Measurements from ENCODE around the gene KPNA1. TPM values are rescaled to one million over a fixed set of nuclear protein-coding genes. Genes with fewer than 3 reads are reported as not detected.

Gene KPNA1
- polyA plus RNA-seq, 5 donors = 35.4 to 51.1 (median 47.4) TPM

DNA sequence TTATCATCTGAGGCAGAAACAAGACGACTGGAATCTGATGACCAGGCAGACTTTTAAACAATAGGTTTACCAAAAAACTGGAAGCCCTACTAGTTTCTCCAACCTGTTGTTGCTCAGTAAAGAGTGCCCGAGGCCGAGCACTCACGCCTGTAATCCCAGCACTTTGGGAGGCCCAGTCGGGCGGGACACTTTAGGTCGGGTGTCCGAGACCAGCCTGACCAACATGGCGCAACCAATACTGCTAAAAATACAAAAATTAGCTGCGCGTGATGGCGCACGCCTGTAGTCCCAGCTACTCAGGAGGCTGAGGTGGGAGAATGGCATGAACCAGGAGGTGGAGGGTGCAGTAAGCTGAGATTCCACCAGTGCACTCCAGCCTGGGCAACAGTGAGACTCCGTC is 97.8 kb downstream of the KPNA1 start:
- DNase-seq = no peak

DNA sequence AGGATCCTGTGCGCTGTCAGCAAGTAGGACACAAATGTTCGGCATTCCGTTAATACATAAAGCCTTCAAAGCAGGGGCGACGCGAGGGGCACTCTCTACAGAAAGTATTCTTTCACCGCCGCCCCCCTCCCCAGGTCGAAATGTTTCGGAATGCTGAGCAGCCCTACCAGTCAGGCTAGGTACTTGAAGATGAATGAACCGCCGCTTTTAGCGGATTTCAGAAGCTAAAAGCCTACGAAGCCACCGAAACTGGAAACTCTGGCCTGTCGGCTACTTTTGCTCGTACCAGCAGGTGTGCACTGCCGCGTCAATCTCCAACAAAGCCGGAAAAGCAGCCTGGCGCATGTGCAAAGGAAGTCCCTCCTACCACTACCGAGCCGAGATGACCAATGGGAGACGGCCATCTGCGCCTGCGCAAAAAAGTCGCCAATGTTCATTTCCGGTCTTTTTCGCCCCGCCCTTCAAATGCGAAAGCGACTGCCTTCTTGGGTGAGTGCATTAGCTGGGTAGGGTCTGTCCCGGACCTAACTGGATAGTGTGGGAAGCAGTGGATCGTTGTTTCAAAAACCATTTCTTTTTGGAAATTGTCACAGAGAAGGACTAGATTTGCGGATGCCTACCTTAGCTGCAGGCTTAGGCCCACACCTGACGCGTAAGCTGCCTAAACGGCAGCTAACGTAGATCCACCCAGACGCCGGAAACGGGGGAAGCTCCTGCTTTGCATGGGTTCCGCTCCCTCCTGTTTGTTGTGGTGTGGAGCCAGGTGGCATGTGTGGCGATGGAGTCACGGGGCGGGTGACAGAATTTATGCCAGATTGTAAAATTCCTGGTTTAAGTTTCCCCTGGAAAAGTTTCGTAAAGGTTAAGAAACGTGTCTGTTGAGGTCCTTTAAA is 98.7 kb downstream of the KPNA1 start, which contains the start of gene WDR5B:
Gene WDR5B, minus strand, starts transcription at position 301 of the 893 bp plus-strand sequence. CDS start 534 bp downstream, outside the sequence.
- peak; percentile 97 to 98 for DNase-seq

DNA sequence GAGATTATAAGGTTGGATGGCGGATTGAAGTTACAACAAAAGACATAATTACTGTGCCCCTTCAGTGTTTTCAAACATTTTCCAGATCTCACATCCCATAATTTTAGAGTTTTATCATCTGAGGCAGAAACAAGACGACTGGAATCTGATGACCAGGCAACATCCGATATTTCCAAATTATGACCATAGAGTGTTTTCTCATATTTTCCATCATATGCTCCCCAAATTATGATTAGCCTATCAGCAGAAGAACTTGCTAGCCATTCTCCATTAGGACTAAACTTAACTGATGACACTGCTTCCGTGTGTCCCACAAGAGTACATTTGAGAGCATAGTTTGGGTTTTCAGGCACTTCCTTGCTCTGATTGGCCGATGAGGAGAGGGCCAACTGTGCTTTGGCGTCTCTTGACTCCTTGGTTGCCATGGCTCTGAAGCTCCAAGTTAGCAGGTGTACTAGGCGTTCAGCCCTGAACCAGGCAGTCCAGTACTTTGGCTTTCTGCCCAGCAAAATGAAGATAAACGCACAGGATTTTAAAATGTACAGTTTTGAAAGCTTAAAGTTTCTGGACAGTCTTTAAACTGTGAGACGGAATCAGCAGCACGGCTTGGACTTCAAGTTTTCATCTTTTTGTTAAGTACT is 99.5 kb downstream of the KPNA1 start:
- DNase-seq = peak; percentile 28 to 40

DNA sequence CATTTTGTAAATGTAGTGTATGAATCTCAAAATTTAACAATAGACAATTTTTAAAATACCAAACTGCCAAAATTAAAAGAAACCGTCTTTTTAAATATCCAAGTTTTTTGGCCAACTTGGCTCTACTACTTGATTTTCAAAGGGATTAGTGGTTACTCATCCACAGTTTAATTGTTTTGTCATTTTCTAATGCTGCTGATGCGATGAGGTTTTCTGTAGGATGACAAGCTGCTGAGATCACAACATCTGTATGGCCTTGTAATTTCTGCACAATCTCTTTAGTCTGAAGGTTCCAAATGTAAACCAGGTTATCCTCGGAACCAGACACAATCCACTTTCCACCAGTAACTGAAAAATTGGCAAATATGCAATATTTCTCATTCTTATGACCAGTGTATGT is 100.3 kb downstream of the KPNA1 start:
- no peak for DNase-seq

DNA sequence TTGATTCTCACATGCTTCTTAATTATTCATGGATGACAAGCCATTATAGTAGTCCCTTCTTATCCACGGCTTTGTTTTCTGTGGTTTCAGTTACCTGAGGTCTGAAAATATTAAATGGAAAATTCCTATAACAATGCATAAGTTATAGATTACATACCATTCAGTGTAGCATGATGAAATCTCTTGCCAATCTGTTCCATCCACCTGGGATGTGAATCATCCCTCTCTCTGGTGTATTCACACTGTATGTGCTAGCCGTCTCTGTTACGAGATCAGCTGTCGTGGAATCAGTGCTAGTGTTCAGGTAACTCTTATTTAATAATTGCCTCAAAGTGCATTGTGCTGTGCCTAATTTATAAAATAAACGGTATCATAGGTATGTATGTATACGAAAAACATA is 104.1 kb downstream of the KPNA1 start:
- DNase-seq = no peak

DNA sequence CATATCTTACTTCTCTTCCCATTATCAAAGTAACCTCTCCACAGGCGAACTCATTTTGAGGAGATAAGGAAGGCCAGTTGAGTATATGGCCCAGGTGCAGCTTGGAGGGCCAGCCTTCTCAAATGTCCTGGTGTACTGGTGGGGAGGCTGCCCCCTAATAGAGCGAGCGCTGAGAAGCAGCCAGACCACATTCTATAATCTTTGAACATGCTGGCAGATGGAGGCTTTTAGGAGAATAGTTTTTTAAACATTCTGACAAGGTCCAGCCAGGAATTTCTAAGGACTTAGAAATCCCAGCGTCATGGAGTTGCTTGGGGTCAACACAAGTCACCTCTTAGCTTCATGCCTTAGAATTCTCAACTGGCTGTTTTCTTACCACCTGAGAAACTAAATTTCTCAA is 104.6 kb downstream of the KPNA1 start:
- DNase-seq = no peak

DNA sequence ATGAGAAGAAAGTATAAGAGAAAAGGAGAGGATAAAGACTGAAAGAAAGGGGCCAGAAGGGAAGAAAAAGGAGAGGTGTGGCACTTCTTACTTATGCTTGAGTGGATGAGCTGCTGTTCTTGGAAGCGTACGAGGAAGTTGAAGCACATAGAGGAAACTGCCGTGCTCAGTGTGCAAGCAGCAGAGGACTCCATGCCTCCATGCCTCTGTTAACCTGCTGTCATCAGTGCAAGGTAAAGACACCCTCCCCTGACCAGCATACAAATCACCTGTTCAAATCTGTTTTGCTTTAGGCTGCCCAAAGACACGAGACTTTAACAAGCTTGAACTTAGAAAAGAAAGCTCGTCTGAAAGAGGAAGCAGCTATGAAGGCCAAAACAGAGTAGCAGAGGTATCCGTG is 105.3 kb downstream of the KPNA1 start:
- DNase-seq = no peak

DNA sequence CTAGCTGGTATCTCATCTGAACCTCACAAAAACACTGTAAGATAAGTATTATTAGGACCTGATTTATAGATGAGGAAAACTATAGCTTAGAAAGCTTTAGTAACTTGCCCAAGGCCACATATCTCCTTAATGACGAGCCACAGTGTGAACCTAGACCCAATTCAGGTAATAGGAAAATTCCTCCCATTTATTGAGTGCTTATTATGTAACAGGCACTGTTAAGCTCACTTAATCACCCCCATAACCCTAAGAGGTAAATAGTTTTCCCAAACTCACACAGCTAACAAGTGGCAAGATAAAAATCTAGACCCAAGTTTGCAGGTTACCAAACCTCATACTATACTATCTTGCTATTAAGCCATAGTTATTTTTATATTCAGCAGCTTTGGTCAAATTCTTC is 106.8 kb downstream of the KPNA1 start:
- DNase-seq = no peak

DNA sequence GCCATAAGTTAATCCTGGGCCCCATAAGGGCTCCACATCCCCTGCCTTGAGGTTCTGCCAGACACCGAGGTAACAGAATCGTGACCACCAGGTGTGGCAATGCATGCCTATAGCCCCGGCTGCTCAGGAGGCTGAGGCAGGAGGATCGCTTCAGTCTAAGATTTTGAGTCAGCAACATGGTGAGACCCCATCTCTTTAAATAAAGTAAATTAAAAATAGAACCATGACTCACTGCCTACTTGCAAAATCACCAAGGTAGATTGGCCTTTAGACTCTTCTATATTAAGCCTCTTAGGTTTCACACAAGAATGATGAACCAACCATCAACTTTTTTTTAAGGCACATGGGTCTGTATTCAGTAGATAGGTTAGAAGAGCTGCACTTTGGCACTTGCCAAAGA is 108.5 kb downstream of the KPNA1 start:
- no peak for DNase-seq

DNA sequence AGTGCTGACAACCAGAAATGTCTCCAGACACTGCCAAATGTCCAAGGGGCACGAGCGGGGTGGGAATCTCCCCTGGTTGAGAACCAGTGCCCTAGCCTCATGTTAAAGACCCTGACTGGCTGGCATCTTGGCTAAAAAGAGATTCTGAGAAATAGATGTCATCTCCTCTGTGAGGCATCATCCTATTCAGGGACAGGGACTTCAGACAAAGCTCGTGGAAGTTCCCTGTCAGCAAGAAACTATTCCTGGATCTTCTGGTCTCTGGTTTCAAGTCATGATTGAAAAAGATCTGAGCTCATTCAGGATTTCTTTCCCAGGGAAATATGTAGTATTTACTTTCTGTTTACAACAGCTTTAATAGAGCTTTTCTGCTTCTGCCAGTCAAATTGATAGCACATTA is 109.7 kb downstream of the KPNA1 start:
- no peak for DNase-seq

DNA sequence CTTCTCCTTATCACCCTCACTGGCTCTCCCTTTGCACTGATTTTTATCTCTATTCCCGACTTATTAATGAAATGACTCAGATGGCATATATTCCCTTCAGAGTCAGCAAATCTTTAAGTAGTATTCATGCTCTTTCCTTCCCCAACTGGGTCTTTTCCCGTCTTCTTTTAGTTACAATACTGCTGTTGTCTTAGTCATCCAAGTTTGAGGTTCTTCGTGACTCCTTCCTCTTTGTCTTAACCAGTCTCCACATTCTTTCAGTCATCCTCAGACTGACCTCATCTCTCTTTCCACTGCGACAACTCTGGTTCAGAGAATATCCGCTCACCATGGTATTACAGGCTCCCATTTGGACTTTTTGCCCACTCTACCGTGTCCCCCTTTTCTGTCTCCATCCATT is 111.2 kb downstream of the KPNA1 start:
- DNase-seq = no peak

DNA sequence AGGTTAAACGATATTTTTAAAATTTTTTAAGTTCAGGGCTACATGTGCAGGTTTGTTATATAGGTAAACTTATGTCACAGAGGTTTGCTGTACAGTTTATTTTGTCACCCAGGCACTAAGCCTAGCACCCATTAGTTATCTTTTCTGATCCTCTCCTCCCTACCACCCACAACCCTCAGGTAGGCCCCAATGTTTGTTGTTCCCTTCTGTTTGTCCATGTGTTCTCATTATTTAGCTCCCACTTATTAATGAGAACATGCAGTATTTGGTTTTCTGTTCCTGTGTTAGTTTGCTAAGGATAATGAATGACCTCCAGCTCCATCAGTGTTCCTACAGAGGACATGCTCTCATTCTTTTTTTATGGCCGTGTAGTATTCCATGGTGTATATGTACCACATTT is 115.8 kb downstream of the KPNA1 start:
- no peak for DNase-seq

DNA sequence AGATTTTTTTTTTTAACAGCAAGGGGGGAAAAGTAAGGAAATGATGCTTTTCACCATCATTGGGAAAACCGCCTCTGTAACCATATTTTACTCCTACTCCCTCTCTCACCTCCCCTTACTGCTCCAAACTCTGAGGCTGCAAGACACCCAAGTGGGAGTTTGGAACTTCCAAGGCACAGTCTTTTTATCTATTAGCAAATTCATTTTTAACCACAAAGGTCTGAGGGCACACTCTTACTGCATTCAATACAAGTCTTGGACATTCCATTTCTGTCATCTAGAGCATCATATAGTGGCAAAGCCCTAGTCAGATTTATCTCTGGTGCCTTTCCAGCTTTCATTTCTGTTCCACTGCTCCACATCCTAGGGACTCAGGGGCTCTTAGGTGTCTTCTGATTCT is 117.5 kb downstream of the KPNA1 start:
- no peak for DNase-seq

DNA sequence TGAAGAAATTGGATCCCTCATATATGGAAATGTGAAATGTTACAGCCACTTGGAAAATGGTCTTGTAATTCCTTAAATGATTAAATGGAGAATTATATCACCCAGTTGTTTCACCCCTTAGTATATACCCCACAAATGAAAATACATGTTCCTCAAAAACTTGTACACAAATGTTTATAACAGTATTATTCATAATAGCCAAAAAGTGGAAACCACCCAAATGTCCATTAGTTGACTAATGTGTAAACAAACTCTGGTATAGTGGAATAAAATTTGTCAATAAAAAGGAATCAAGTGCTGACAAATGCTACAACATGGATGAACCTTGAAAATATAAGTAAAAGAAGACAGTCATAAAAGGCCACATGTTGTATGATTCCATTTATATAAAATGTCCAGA is 118.2 kb downstream of the KPNA1 start:
- no peak for DNase-seq

DNA sequence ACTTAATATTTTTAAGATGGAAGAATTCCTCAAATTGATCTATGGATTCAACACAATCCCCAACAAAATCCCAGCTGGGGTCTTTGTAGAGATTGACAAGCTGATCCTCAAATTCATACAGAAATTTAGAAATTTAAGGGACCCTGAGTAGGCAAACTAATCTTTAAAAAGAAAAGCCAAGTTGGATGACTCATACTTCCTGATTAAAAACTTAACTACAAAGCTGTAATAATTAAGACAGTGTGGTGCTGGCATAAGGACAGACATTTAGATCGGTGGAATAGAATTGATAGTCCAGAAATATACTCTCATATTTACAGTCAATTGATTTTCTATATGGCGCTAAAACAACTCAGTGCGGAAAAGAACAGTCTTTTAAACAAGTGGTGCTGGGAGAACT is 119.2 kb downstream of the KPNA1 start:
- DNase-seq = no peak

DNA sequence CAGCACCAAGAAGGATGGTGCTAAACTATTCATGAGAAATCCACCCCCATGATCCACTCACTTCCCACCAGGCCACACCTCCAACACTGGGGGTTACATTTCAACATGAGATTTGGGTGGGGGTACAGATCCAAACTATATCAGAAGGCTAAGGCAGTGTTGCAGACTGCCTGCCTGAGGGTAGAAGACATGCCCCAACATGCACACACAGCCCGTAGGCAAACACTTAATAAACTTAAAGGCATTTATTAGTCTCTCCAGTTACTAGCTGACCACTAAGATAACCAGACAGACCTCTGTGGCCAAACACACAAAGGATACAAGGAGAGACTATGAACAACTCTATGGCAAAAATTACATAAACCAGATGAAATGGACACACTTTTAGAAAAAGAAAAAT is 120.6 kb downstream of the KPNA1 start:
- no peak for DNase-seq

DNA sequence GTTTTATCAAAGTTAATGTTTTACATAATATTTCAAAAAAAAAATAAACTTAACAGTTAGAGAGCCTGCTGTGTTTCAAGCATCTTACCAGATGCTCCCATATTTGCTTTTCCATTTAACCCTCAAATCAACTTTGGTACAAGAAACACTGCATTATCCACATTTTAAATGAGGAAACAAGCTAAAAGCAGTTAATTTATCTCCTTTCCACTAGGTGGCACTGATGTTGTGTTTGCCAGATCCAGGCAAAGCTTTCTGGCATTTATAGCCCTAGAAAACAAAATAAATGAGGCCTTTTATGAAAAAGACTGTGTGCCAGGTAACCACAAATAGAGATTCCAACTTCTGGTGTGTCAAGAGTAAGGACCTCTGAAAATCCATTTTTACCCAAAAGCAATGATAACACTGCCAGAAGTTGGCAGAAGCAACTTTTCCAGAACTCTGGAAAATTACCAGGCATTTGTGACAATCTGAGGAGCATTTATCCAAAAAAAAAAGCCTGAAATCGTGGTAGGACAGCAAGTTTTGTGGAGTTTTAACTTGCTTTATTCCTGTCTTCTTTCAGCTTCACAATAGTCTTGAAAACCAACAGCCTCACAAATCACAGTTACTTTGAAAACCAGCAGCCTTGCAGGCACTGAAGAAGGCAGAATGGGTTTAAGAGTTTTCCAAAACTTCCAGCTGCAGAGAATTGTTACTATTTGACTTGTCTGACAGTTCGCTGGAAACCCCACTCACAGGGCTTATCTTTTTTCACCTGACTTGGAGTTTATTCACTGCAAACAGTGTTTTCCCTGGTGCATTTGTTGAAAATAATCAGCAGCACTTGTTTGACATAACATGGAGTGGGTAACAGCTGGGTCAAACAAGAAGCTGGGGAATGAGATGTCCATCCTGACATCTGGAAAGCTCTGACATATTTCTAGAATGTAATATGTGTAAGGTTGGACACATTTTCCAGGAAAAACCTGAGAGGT is 121.6 kb downstream of the KPNA1 start:
- no peak for DNase-seq

DNA sequence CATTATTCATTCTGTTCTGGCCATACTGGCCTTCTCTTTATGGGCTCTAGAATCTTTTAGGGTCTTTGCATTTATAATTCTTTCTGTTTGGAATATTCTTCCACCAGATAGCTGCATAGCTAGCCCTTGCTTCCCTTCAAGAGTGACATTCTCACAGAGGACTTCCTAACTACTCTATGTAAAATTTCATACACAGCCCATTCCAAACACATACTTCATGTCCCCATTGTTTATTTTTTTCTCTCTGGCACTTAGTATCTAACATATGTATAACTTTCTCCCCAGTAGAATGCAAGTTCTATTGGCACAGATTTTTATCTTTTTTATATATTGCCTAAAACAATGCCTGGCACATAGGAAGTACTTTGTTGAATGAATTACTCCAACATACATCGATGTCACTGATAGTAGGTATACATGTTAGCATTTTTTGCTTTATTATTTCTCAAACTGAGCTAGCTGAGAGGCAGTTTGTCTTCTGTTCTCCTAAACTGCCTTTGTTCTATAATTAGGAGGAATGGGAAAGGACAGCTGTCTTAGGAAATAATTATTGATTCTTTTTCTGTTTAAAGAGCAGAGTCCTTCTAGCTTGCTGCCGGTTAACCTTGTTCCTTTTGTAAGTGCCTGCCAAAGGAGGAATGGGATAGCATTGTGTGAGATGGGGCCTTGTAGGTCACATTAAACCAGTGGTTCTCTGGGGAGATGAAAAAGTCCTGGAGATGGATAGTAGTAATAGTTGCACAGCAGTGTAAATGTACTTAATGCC is 122.9 kb downstream of the KPNA1 start:
- no peak for DNase-seq

DNA sequence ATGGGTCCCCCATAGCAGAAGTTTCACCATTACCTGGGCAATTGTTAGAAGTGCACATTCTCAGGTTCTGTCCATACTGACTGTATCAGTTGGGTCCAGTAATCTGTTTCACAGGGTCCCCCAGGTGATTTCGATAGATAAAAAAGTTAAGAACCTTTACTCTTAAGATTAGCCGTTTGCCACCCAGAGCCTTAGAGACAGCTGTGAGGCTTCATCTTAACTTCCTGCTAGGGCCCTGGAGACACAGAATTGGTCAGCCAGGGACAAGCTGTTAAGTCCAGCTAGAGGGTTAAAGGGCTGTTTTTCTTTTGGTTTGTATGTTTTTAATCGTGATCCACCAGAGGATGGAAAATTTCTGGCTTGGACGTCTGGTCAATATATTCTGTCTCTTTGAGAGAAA is 124.1 kb downstream of the KPNA1 start:
- DNase-seq = peak in 1 of 2 donors; percentile 12

DNA sequence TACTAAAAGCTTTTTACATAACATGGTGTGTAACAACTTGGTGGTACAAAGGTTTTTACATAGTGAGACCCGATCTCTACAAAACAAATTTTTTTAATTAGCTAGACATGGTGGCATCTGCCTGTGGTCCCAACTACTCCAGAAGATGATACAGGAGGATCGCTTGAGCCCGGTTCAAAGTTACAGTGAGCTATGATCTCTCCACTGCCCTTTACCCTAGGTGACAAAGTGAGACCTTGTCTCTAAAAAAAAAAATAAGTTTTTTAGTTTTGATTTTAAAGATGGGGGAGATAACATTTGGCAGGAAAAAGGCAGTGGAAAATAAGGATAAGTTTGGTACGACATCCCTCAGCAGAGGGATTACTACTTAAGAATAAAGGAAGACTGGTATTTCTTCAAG is 124.8 kb downstream of the KPNA1 start:
- DNase-seq = no peak

DNA sequence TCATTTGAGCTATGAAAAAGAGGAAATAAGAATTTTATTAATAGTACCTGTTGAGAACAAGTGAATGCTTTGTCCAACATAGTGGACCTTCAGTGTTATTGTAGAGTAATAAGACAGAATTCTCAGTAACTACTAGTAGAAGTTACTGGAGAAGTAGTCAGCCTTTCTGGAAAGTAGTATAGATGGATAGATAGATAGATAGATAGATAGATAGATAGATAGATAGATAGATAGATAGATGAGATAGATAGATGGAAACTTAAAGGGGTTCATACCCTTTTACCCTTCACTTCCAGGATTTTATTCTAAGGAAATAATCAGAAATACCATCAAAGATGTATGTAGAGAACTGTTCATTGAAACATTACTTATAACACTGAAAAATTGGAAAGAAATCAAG is 125.5 kb downstream of the KPNA1 start:
- DNase-seq = no peak
